Common myeloid progenitor, CD34-positive (primary cell): ENCODE measurements around the gene MXRA7.
"Not testable (repeated sequence)": the region's sequence is repeated elsewhere in the genome, so short reads cannot be mapped to it uniquely, and the experiment has no call there.

Experiments used
- CTCF ChIA-PET: fragments of 350-600 bp; sonication (Branson Sonifier 250); formaldehyde crosslinking; loops from one replicate; lab custom pipeline; 2021; ENCODE audit warnings: antibody characterized with exemption; lab: Charles Lee
- POLR2A ChIA-PET: fragments of 350-600 bp; sonication (Branson Sonifier 250); formaldehyde crosslinking; loops from one replicate; lab custom pipeline; 2021; ENCODE audit warnings: antibody characterized with exemption; lab: Charles Lee
- DNase-seq, 3 donors: peaks; one replicate each; pipeline versions ENCODE4 v3.0.0 to v3.0.0-alpha.2; 2013
- H3K27ac ChIP-seq, 2 experiments: 1 replicate in 1 of 2; 2 replicates in 1 of 2; pipeline ENCODE4 v1.7.0; 2013; ENCODE audit warnings: inconsistent platforms in 2 of 2, low read length in 2 of 2, mild to moderate bottlenecking in 2 of 2, low read depth in 1 of 2, moderate library complexity in 1 of 2; ENCODE audit not compliant: severe bottlenecking in 2 of 2, insufficient read depth in 1 of 2, poor library complexity in 1 of 2
- H3K27me3 ChIP-seq, 5 experiments: replicated peaks in 2 of 5; 1 replicate in 3 of 5; 2 replicates in 2 of 5; pipeline versions ENCODE4 v1.6.1 to v1.7.0; 2013; ENCODE audit warnings: low read length in 4 of 5, mild to moderate bottlenecking in 2 of 5, moderate library complexity in 2 of 5, inconsistent platforms in 1 of 5; ENCODE audit not compliant: insufficient read depth in 5 of 5, control insufficient read depth in 4 of 5
- H3K36me3 ChIP-seq, 4 experiments: 1 replicate in 2 of 4; 2 replicates in 2 of 4; pipeline versions ENCODE4 v1.6.1 to v1.7.0; 2013; ENCODE audit warnings: low read length in 3 of 4, control low read depth in 1 of 4, mild to moderate bottlenecking in 1 of 4; ENCODE audit not compliant: control insufficient read depth in 4 of 4, insufficient read depth in 4 of 4
- H3K4me1 ChIP-seq, 4 experiments: 1 replicate in 3 of 4; 2 replicates in 1 of 4; pipeline versions ENCODE4 v1.6.1 to v1.7.1; 2013; ENCODE audit warnings: low read length in 3 of 4, mild to moderate bottlenecking in 3 of 4, control low read depth in 1 of 4, inconsistent platforms in 1 of 4, moderate library complexity in 1 of 4; ENCODE audit not compliant: control insufficient read depth in 4 of 4, insufficient read depth in 4 of 4; ENCODE audit errors: control extremely low read depth in 1 of 4
- H3K4me3 ChIP-seq, 7 experiments: 1 replicate in 4 of 7; 2 replicates in 3 of 7; pipeline versions ENCODE4 v1.5.1 to v1.7.0; 2013; ENCODE audit warnings: mild to moderate bottlenecking in 7 of 7, low read length in 6 of 7, moderate library complexity in 6 of 7, inconsistent platforms in 2 of 7, low read depth in 2 of 7, control low read depth in 1 of 7; ENCODE audit not compliant: insufficient read depth in 4 of 7, control insufficient read depth in 1 of 7; ENCODE audit errors: extremely low read depth in 1 of 7
- H3K9me3 ChIP-seq, 5 experiments: 1 replicate in 4 of 5; 2 replicates in 1 of 5; pipeline versions ENCODE4 v1.6.1 to v1.7.1; 2013; ENCODE audit warnings: low read length in 4 of 5, mild to moderate bottlenecking in 2 of 5, inconsistent platforms in 1 of 5, low read depth in 1 of 5, moderate library complexity in 1 of 5; ENCODE audit not compliant: control insufficient read depth in 4 of 5, insufficient read depth in 2 of 5; ENCODE audit errors: control extremely low read depth in 1 of 5
- WGBS: methylation state at CpG from one replicate; pipeline ENCODE4 v1.1.5; 2013; ENCODE audit not compliant: insufficient coverage; 5-methylcytosine and 5-hydroxymethylcytosine counted together

The MXRA7 gene

DNA sequence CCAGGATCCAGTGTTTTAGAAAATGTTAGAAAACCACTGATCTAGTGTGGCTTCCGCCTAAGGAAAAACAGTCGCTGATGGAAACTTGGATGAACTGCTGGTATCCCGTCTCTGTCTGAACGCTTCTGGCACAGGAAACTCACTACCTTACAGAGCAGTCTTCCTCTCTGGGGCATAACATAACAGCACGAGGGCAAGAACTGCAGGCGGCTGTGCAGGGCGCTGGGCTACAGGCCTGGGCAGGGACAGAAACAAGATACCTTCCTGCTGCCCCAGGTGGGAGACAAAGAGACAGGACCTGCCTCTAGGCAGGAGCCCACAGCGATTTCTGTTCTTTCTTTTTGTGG is 10.5 kb downstream of the MXRA7 start:
- no peaks in the 10 kb centered on the region for H3K9me3 ChIP-seq
- no peak overlapping the region for H3K4me3 ChIP-seq
- no peaks in the 10 kb centered on the region for H3K27me3 ChIP-seq
- H3K36me3 ChIP-seq, result no peaks in the 10 kb centered on the region
- POLR2A ChIA-PET, result no interaction called here
- H3K27ac ChIP-seq, result no peak overlapping the region
- peaks cover 0 to 4% (median 3%) of the 10 kb centered on the region in 4 experiments for H3K4me1 ChIP-seq
- 95% methylated on average over 8 of the region's 8 CpGs for WGBS
- CTCF ChIA-PET, result interaction anchor here (1.0 kb wide), 1 partner anchor 12 kb away, joined by 4 read pairs; no protein-coding TSS in a partner anchor
- DNase-seq, result no peak

DNA sequence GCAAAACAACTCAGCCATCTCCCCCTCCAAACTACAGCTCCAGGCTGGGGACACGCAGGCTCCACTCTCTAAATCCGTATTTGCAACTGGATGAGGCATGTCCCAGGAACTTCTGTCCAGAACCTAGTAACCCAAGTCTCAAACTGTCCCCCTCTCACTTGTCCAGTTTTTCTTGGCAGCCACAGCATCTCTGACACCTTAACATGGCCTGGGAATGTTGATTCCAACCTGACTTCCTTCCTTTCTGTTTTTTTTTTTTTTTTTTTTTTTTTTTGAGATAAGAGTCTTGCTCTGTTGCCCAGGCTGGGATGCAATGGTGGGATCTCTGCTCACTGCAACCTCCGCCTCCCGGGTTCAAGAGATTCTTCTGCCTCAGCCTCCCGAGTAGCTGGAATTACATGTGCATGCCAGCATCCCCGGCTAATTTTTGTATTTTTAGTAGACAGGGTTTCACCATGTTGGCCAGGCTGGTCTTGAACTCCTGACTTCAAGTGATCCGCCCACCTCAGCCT is 12.2 kb downstream of the MXRA7 start:
- H3K27me3 ChIP-seq, H3K4me1 ChIP-seq: not testable (repeated sequence)
- CTCF ChIA-PET, result interaction anchor here (1.1 to 1.7 kb wide), 2 partner anchors 13 to 15 kb away, joined by 3 to 8 read pairs; no protein-coding TSS in a partner anchor

DNA sequence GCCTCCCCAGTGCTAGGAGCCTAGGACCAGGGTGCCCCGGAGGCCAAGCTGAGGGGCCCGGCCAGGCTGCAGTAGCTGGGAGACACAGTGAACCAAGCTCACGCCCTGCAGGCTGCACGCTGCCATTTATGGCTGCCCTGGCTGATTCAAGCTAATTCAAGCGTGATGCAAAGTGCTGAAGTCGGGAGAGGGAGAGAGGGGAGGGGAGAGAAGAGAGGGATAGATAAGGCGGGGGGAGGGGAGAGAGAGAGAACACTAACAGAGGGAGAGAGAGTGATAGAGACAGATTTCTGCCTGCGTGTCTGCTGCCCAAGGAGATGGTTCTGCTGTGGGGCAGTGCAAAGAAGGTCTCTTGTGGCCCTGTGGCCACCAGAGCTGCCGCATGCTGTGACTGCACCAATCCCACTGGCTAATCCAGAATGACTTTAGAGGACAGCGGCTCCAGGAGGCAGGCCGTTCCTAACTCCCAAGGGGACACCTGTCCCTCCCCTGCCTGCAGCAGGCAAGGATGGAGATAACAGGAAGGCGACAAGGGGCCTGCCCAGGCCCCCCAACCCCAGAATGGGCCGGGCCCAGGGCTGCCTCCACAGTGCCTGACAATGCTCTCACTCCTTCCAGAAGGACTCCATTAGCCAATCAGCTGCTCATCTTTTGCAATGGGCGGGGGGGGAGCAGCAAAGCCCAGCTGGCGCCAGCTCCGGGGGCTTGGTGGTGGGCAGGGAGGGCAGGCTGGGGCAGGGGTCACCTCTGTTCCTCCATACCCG is 12.9 kb downstream of the MXRA7 start:
- H3K4me3 ChIP-seq, result no peak overlapping the region
- no peaks in the 10 kb centered on the region for H3K9me3 ChIP-seq
- no peaks in the 10 kb centered on the region for H3K36me3 ChIP-seq
- DNase-seq, result no peak
- POLR2A ChIA-PET, result no interaction called here
- H3K27ac ChIP-seq, result no peak overlapping the region
- WGBS, result 95% methylated on average over 14 of the region's 17 CpGs
- CTCF ChIA-PET, result interaction anchor here (0.9 to 1.7 kb wide), 3 partner anchors 14 to 74 kb away, joined by 3 to 8 read pairs (median 3); no protein-coding TSS in a partner anchor
- H3K4me1 ChIP-seq, result no peaks in the 10 kb centered on the region
- no peaks in the 10 kb centered on the region for H3K27me3 ChIP-seq

More for the DNA sequence above, 12.2 kb downstream of the MXRA7 start:
- 91% methylated on average over 6 of the region's 7 CpGs for WGBS
- H3K36me3 ChIP-seq, H3K27ac ChIP-seq, H3K9me3 ChIP-seq, DNase-seq, H3K4me3 ChIP-seq, POLR2A ChIA-PET: not testable (repeated sequence)

DNA sequence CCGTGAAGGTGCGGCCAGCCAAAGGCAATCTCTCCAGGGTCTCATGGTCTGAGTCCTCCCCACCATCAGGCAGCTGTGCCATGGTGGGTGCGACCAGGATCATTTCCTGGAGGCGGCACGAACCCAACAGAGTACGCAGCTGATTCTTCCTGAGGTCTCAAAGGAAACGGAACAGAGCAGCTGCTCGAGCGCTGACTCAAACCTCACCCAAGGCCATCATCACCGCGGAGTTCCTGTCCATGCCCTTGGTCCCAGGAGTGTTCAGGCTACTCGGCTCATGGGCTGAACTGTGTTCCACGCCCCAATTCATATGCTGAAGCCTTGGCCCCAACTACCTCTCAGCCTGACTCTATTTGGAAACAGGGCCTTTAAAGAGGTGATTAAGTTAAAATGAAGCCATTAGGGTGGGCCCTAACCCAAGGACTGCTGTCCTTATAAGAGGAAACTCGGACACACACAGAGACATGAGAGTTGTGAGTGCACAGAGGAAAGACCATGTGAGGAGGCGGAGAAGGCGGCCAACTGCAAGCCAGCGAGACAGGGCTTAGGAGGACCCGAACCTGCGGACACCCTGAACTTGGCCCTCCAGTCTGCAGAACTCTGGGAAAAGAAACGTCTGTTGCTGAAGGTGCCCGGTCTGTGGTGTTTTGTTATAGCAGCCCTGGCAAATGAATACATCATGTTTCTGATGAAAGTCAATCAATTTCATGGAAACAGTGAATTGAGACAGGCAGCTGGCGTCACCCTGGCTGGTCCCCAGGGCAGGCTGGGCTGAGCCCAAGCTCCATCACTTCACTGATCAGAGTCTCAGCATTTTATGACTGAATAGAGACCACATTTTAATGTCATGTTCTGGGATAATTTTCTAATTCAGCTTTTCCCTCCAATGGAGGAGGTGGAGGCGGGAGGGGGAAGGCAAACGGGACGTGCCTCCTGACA is 13.7 kb downstream of the MXRA7 start:
- ChIA-PET POLR2A (no interaction called here), CTCF (interaction anchor here (0.9 to 1.7 kb wide), 5 partner anchors 8 to 73 kb away, joined by 3 to 8 read pairs (median 3); no protein-coding TSS in a partner anchor)

DNA sequence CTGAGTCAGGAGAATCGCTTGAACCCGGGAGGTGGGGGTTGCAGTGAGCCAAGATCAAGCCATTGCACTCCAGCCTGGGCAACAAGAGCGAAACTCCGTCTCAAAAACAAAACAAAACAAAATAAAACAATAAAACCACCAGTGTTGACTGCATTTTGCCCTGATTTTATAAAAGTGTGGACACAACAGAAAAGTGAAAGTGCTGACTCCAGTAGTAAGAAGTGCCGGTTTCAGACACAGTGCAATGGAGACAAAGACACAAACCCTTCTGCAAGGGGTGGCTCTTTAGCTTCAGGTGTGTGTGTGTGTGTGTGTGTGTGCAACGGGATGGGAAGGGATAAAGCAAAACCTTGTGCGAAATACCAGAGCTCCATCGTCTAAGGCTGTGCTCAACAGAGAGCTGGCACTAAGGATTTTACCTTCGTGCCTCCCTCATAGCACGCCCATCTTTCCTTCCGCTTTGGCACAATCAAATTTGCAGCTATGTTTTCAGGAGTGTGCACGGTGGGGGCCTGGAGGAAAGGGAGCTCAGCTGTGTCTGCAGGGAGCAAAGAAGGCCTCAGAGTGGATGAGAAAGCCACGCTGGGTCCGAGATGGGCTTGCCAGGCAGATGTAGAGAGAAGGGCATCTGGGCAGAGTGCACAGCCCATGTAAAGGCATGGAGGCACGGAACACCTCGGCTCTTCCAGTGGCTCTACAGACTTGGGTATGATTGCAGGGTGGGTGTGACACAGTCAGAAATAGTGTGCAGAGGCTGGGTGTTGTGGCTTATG is 15.5 kb downstream of the MXRA7 start:
- Histone ChIP-seq H3K36me3 (no peaks in the 10 kb centered on the region), H3K27me3 (no peaks in the 10 kb centered on the region), H3K4me3 (no peak overlapping the region), H3K9me3 (no peaks in the 10 kb centered on the region), H3K27ac (no peak overlapping the region), H3K4me1 (no peaks in the 10 kb centered on the region)
- DNase-seq, result no peak
- ChIA-PET POLR2A (interaction anchor here (0.7 kb wide), 1 partner anchor 1608 kb away, joined by 4 read pairs; no protein-coding TSS in a partner anchor), CTCF (interaction anchor here (1.3 to 1.7 kb wide), 2 partner anchors 9 to 14 kb away, joined by 4 to 5 read pairs; no protein-coding TSS in a partner anchor)
- 88% methylated on average over 12 of the region's 16 CpGs for WGBS

More for the DNA sequence above, 13.7 kb downstream of the MXRA7 start:
- H3K27ac ChIP-seq, result no peak overlapping the region
- no peaks in the 10 kb centered on the region for H3K4me1 ChIP-seq
- DNase-seq, result no peak
- H3K36me3 ChIP-seq, result no peaks in the 10 kb centered on the region
- H3K4me3 ChIP-seq, result no peak overlapping the region
- WGBS, result 94% methylated on average over 24 of the region's 25 CpGs
- H3K27me3 ChIP-seq, result no peaks in the 10 kb centered on the region
- H3K9me3 ChIP-seq, result no peaks in the 10 kb centered on the region

DNA sequence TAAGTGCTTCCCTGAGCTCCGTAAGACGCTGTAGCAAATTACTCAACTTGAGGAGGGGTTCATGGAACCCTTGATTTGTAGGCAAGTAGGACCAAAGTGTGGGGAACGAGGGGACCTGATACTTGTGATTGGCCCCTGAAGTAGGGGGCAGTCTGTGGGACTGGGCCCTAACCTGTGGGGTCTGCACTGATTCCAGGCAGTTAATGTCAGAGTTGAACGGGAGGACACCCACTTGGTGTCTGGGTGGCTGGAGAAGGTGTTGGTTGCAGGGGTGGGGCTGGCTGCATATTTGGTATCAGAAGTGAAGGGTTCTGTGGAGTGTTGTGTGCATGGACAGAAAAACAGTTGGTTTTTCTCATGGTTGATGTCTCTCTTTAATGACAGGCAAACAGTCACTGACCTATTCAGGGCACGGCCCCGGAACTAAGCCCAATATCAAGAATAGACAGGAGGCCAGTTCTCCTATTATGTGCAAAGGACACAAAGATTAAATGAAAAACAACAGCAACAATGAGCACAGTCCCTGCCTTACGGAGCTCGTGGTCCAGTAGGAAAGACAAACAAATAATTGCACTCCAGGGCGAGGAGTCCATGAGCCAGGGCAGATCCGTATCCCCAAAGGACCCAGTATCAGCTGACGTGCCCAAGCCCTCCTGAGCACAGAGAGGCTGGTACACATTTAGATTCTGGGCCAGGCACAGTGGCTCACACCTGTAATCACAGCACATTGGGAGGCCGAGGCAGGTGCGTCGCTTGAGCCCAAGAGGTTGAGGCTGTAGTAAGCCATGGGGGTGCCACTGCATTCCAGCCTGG is 19.2 kb downstream of the MXRA7 start:
- DNase-seq, result no peak
- ChIA-PET CTCF (interaction anchor here (0.7 to 1.7 kb wide), 3 partner anchors 10 to 78 kb away, joined by 3 to 13 read pairs (median 3); no protein-coding TSS in a partner anchor), POLR2A (no interaction called here)
- no peak overlapping the region for H3K27ac ChIP-seq
- H3K4me1 ChIP-seq, result no peaks in the 10 kb centered on the region
- H3K4me3 ChIP-seq, result no peak overlapping the region
- no peaks in the 10 kb centered on the region for H3K9me3 ChIP-seq
- no peaks in the 10 kb centered on the region for H3K27me3 ChIP-seq
- no peaks in the 10 kb centered on the region for H3K36me3 ChIP-seq
- 97% methylated on average over 14 of the region's 14 CpGs for WGBS
